NB4 (cell line): Measurements from ENCODE around the gene CACNA2D3.
"Not testable (repeated sequence)": the region's sequence is repeated elsewhere in the genome, so short reads cannot be mapped to it uniquely, and the experiment has no call there.

ENCODE experiments used
- CTCF ChIP-seq: IDR thresholded peaks from one replicate; pipeline ENCODE4 v1.5.1; 2012; ENCODE audit warnings: low read depth, low read length
- MAX ChIP-seq: IDR thresholded peaks from 2 replicates; pipeline ENCODE4 v1.6.1; 2011; ENCODE audit warnings: low read depth, low read length
- MYC ChIP-seq: IDR thresholded peaks from 2 replicates; pipeline ENCODE4 v1.6.1; 2011; ENCODE audit warnings: low read depth, low read length
- POLR2A ChIP-seq: IDR thresholded peaks from 2 replicates; pipeline ENCODE4 v1.6.1; 2011; ENCODE audit warnings: mild to moderate bottlenecking; ENCODE audit not compliant: insufficient read length; ENCODE audit errors: extremely low read depth

GRCh38 chr3:55111906-55112305 lies 989.6 kb downstream of the CACNA2D3 start:
- not testable (repeated sequence) for TF ChIP-seq POLR2A, CTCF, MAX, MYC
